ENCODE measurements around the gene SIL1.

GRCh38 chr5:139104577-139105276 is 93.4 kb downstream of the SIL1 start:
- TF ChIP-seq POLR2AphosphoS5 (IDR thresholded peaks at IDR 0.05) = peak in 2 of 3 donors; percentile 17 to 65
- TF ChIP-seq CTCF (IDR thresholded peaks at IDR 0.05) = no peak
- TF ChIP-seq POLR2A (IDR thresholded peaks at IDR 0.05) = no peak
- no peak for TF ChIP-seq EP300 (IDR thresholded peaks at IDR 0.05)
